CD4-positive, alpha-beta T cell (primary cell): ENCODE measurements around the gene RASL10A. TPM values are rescaled to one million over a fixed set of nuclear protein-coding genes. Genes with fewer than 3 reads are reported as not detected.

Source experiments
- ATAC-seq: fragments of 200-7000 bp; cut with Tn5 transposase; one replicate; pipeline ENCODE4 v1.10.0; 2022; ENCODE audit warnings: mild to moderate bottlenecking; ENCODE audit not compliant: poor library complexity
- CTCF ChIA-PET: fragments of 350-600 bp; sonication (Branson Sonifier 250); formaldehyde crosslinking; loops from one replicate; lab custom pipeline; 2021; ENCODE audit warnings: antibody characterized with exemption, inconsistent platforms; lab: Charles Lee
- POLR2A ChIA-PET: fragments of 350-600 bp; sonication (Branson Sonifier 250); formaldehyde crosslinking; loops from one replicate; lab custom pipeline; 2021; ENCODE audit warnings: antibody characterized with exemption, inconsistent platforms; lab: Charles Lee
- DNase-seq, 14 experiments: peaks; one replicate each; pipeline ENCODE4 v3.0.0-alpha.2; 2013 to 2020; ENCODE audit warnings: mixed read lengths in 2 of 14
- H3K27ac ChIP-seq, 2 donors: one replicate each; pipeline versions ENCODE4 v1.5.1 to v1.7.0; 2013; ENCODE audit warnings: low read length in 2 of 2, low read depth in 1 of 2, mild to moderate bottlenecking in 1 of 2
- H3K27me3 ChIP-seq, 2 experiments: 1 replicate in 1 of 2; 2 replicates in 1 of 2; pipeline versions ENCODE4 v1.6.1 to v1.7.0; 2013; ENCODE audit warnings: low read length in 2 of 2, control low read depth in 1 of 2, mild to moderate bottlenecking in 1 of 2, moderate library complexity in 1 of 2; ENCODE audit not compliant: insufficient read depth in 2 of 2, control insufficient read depth in 1 of 2
- H3K36me3 ChIP-seq: one replicate; pipeline ENCODE4 v1.6.1; 2013; ENCODE audit warnings: low read length, control low read depth; ENCODE audit not compliant: insufficient read depth
- H3K4me1 ChIP-seq: one replicate; pipeline ENCODE4 v1.6.1; 2013; ENCODE audit warnings: low read length, control low read depth; ENCODE audit not compliant: insufficient read depth
- H3K4me3 ChIP-seq: one replicate; pipeline ENCODE4 v1.5.1; 2013; ENCODE audit warnings: mild to moderate bottlenecking, low read length, moderate library complexity
- H3K9me3 ChIP-seq, 2 experiments: 1 replicate in 1 of 2; 2 replicates in 1 of 2; pipeline versions ENCODE4 v1.6.1 to v1.7.0; 2013; ENCODE audit warnings: low read length in 2 of 2, mild to moderate bottlenecking in 2 of 2, control low read depth in 1 of 2, moderate library complexity in 1 of 2; ENCODE audit not compliant: control insufficient read depth in 1 of 2, insufficient read depth in 1 of 2
- H3K27ac Mint-ChIP-seq: one replicate; pipeline ENCODE4 v1.8.0; 2020; ENCODE audit warnings: mixed read lengths
- H3K27me3 Mint-ChIP-seq: one replicate; pipeline ENCODE4 v1.8.0; 2021; ENCODE audit warnings: mixed read lengths
- H3K36me3 Mint-ChIP-seq: one replicate; pipeline ENCODE4 v1.8.0; 2021; ENCODE audit warnings: low read depth, mixed read lengths
- H3K4me1 Mint-ChIP-seq: one replicate; pipeline ENCODE4 v1.8.0; 2021; ENCODE audit warnings: low read depth, mixed read lengths
- H3K4me3 Mint-ChIP-seq: one replicate; pipeline ENCODE4 v1.8.0; 2020; ENCODE audit warnings: mild to moderate bottlenecking, mixed read lengths
- H3K9me3 Mint-ChIP-seq: one replicate; pipeline ENCODE4 v1.8.0; 2020; ENCODE audit warnings: mixed read lengths
- intact Hi-C, 2 experiments: fragments of 100-400 bp; cut with DNase I in 1 of 2; cut with micrococcal nuclease in 1 of 2; formaldehyde crosslinking; loops; one replicate each; pipeline versions ENCODE4 v1.15.1 to v1.9.0; 2023 to 2025; cut with DNase I, micrococcal nuclease
- total RNA-seq, 174 experiments: library from RNA in 2 of 174; stranded (reverse) in 2 of 174; gene quantifications; one replicate each; pipeline ENCODE4 v1.2.3 and lab custom pipeline; 2021 to 2026
- TF ChIP-seq, protein P1 (sequence below): fragments of 200-600 bp; IDR thresholded peaks from one replicate; pipeline ENCODE4 v1.8.0; 2022; ENCODE audit warnings: antibody characterized with exemption, mild to moderate bottlenecking

RASL10A gene
- total RNA-seq, 2 experiments from 2014 or later, result 0.30 to 0.36 TPM

GRCh38 chr22:29330291-29330690, 14.8 kb upstream of the RASL10A start:
- Mint-ChIP-seq H3K27me3 (no peaks in the 10 kb centered on the region), H3K36me3 (peaks cover 45% of the 10 kb centered on the region), H3K4me3 (no peak overlapping the region), H3K27ac (no peak overlapping the region), H3K4me1 (no peaks in the 10 kb centered on the region), H3K9me3 (no peaks in the 10 kb centered on the region)
- Histone ChIP-seq H3K4me3 (no peak overlapping the region), H3K27ac (no peak overlapping the region), H3K36me3 (peaks cover 60% of the 10 kb centered on the region), H3K9me3 (no peaks in the 10 kb centered on the region), H3K27me3 (no peaks in the 10 kb centered on the region), H3K4me1 (no peaks in the 10 kb centered on the region)
- no peak for DNase-seq
- intact Hi-C loops, result no loop called here
- no peak for ATAC-seq
- ChIA-PET CTCF (no interaction called here), POLR2A (no interaction called here)
- TF ChIP-seq, protein P1, sequence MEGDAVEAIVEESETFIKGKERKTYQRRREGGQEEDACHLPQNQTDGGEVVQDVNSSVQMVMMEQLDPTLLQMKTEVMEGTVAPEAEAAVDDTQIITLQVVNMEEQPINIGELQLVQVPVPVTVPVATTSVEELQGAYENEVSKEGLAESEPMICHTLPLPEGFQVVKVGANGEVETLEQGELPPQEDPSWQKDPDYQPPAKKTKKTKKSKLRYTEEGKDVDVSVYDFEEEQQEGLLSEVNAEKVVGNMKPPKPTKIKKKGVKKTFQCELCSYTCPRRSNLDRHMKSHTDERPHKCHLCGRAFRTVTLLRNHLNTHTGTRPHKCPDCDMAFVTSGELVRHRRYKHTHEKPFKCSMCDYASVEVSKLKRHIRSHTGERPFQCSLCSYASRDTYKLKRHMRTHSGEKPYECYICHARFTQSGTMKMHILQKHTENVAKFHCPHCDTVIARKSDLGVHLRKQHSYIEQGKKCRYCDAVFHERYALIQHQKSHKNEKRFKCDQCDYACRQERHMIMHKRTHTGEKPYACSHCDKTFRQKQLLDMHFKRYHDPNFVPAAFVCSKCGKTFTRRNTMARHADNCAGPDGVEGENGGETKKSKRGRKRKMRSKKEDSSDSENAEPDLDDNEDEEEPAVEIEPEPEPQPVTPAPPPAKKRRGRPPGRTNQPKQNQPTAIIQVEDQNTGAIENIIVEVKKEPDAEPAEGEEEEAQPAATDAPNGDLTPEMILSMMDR, result no peak

DNA sequence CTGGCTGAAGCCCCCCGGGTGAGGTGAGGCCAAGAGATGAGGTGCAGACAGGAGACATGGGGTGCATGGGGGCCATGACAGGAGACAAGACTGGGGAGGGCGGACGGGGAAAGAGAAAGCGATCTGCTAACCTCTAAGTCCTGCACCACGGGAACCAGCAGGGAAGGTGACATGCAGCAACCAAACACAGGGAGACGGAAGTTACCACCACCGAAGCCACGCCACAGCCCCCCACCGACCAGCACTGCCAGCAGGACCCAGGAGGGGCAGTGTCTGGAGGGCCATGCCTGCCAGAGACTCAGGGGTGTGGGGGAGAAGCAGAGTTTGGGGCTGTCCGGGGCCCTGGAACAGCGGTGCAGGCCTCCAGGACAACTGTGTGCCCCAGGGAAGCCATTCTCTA, 14.1 kb upstream of the RASL10A start:
- ChIA-PET CTCF (no interaction called here), POLR2A (no interaction called here)
- TF ChIP-seq, protein P1, result no peak
- Histone ChIP-seq H3K27me3 (no peaks in the 10 kb centered on the region), H3K36me3 (peaks cover 54% of the 10 kb centered on the region), H3K27ac (no peak overlapping the region), H3K4me1 (no peaks in the 10 kb centered on the region), H3K4me3 (no peak overlapping the region), H3K9me3 (no peaks in the 10 kb centered on the region)
- Mint-ChIP-seq H3K9me3 (no peaks in the 10 kb centered on the region), H3K27me3 (no peaks in the 10 kb centered on the region), H3K4me1 (no peaks in the 10 kb centered on the region), H3K4me3 (no peak overlapping the region), H3K36me3 (peaks cover 39% of the 10 kb centered on the region), H3K27ac (no peak overlapping the region)
- ATAC-seq, result no peak
- DNase-seq, result no peak
- intact Hi-C loops, result no loop called here

DNA sequence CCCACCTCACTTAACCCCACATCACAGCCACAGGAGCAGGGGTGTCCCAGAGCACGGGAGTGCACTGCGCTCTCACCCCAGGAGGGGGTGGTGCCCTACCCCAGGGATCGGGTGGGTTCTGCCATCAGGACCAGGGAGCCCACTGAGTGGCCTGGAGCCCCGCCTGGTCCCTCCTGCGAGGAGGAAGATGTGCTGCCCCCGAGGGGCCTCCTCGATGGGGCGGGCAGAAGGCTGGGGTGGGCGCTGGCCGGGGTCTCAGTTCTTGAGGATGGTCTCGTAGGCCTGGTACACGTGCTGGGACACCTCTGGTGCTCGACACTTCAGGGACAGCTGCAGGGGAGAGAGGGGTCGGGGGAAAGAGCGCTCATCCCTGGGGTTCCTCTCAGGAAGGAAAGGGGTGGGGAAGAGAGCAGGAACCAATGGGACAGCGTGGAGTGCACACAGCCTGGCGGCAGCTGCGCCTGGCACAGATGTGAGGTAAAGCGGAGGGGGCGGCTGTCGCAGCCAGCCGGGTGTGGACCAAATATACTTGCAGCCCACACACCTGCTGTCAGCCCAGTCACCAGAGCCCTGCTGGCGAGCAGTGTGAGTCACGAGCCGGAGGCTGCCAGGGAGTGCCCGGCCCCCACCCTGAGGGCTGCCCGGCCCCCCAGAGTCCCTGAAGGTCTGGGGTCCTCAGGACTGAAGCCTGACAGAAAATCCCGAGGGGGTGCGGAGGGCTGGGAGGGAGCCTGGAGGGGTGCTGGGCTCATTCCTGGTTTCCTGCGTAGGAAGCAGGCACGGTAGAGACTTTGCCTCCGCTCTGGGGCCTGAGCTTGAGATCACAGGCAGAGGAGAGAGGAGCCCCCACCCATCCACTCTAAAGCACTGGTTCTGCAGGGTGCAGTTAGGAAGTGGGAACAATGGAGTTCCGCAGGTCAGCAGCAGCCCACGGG, 13.3 kb upstream of the RASL10A start:
- TF ChIP-seq, protein P1, result no peak
- ChIA-PET POLR2A (no interaction called here), CTCF (no interaction called here)
- ATAC-seq, result no peak
- H3K27ac ChIP-seq, result no peak overlapping the region
- no peak overlapping the region for H3K27ac Mint-ChIP-seq
- H3K4me3 ChIP-seq, result no peak overlapping the region
- H3K36me3 Mint-ChIP-seq, result peaks cover 35% of the 10 kb centered on the region
- no peaks in the 10 kb centered on the region for H3K9me3 ChIP-seq
- no peaks in the 10 kb centered on the region for H3K27me3 ChIP-seq
- H3K36me3 ChIP-seq, result peaks cover 49% of the 10 kb centered on the region
- H3K4me1 ChIP-seq, result no peaks in the 10 kb centered on the region
- no peaks in the 10 kb centered on the region for H3K9me3 Mint-ChIP-seq
- no peak overlapping the region for H3K4me3 Mint-ChIP-seq
- H3K4me1 Mint-ChIP-seq, result no peaks in the 10 kb centered on the region
- DNase-seq, result no peak
- no peaks in the 10 kb centered on the region for H3K27me3 Mint-ChIP-seq
- intact Hi-C loops, result no loop called here
